Fibroblast of villous mesenchyme (primary cell): Measurements from ENCODE around the gene TSC1. TPM values are rescaled to one million over a fixed set of nuclear protein-coding genes. Genes with fewer than 3 reads are reported as not detected.

Source experiments
- DNase-seq: peaks from one replicate; pipeline ENCODE4 v3.0.0-alpha.2; 2010; ENCODE audit warnings: low read depth
- H3K4me3 ChIP-seq: 2 replicates; pipeline ENCODE4 v1.5.1; 2011; ENCODE audit warnings: low read depth, mild to moderate bottlenecking, low read length
- CTCF ChIP-seq: IDR thresholded peaks from 2 replicates; pipeline ENCODE4 v1.5.1; 2012; ENCODE audit warnings: low read depth, mild to moderate bottlenecking, low read length; ENCODE audit not compliant: insufficient read depth
- total RNA-seq: library from RNA; depleted of rRNA; stranded (reverse); fragments of >200 nt; gene quantifications from 2 replicates; pipeline ENCODE4 v1.2.3, GENCODE V29; 2012

Gene TSC1
- total RNA-seq, 1 donor = 65.2 TPM

DNA sequence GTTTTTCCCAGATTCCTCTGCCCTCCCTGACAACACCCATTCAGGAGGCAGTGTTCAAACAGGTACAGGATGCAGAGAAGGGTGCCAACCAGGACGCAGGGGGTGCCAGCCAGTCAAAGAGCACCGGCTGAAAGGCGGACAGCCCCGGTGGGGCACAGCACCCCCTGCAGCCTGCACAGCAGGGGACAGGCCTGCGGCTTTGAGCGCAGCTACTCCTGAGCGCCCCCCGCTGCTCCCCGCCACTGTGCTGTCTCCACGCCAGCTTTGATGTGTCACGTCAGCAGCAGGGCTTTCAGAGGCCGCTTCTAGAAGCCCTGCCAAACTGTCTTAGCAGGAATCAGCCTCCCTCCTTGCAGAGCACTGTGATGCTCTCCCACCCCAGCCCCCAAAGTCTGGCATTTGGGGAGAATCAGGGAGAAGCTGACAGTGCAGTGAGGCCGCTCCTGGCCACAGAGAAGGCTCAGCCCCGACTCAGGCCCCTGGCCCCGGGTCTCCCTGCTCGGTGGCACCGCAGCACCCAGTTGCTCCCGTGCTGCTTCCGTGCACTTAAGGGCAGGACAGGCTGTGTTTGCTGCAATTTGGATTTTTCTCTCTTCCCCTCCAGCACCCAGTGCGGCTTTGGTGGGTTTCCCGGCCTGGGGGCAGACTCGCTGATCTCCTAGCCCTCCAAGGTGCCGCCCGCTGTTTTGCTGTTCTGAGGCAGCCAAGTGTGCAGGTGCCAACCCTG lies 86.6 kb downstream of the TSC1 start:
- no peak overlapping the region for H3K4me3 ChIP-seq
- no peak for DNase-seq
- peak; percentile 18 for TF ChIP-seq CTCF

GRCh38 chr9:132857031-132857430 lies 87.4 kb downstream of the TSC1 start:
- DNase-seq = peak; percentile 80
- TF ChIP-seq CTCF = no peak

GRCh38 chr9:132855904-132856303 lies 88.5 kb downstream of the TSC1 start:
- DNase-seq = no peak
- no peak overlapping the region for H3K4me3 ChIP-seq
- TF ChIP-seq CTCF = no peak

More at GRCh38 chr9:132857031-132857430, 87.4 kb downstream of the TSC1 start:
- no peak overlapping the region for H3K4me3 ChIP-seq

- no peak for DNase-seq
- no peak overlapping the region for H3K4me3 ChIP-seq
- TF ChIP-seq CTCF = no peak
These were observed 89.6 kb downstream of the TSC1 start for GRCh38 chr9:132854832-132855231.

GRCh38 chr9:132853482-132853881 lies 90.9 kb downstream of the TSC1 start:
- no peak for TF ChIP-seq CTCF
- H3K4me3 ChIP-seq = no peak overlapping the region
- DNase-seq = no peak

DNA sequence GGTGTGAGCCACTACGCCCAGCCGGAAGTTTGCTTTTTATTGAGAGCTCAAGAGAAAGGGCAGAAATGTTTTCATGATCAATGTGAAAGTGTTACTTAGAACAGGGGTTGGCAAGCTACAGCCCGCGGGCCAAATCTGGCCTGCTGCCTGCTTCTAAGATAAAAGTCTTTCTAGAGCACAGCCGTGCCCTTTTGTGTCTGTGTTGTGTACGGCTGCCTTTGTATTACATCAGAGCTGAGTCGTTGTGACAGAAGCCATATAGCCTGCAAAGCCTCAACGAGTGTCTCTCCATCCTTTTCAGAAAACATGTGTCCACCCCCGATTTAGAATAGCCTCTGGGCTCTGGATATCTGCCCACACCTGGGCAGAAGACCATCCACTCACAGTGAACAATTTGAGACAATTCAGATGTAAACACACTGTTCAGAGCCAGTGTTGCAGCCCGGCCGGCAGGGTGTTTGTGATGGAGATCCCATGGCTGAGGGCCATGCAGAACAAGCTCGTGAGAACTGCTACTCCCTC lies 95.2 kb downstream of the TSC1 start:
- DNase-seq = peak; percentile 30
- H3K4me3 ChIP-seq = no peak overlapping the region
- no peak for TF ChIP-seq CTCF
